Measurements from ENCODE around the gene UBE2D1. TPM values are rescaled to one million over a fixed set of nuclear protein-coding genes. Genes with fewer than 3 reads are reported as not detected.

Gene UBE2D1
- total RNA-seq, 6 experiments from 2014 or later = 3.1 to 11.9 (median 6.6) TPM

GRCh38 chr10:58399410-58399809 lies 64.6 kb downstream of the UBE2D1 start:
- no peaks in the 10 kb centered on the region for H3K27me3 ChIP-seq
- no peak for DNase-seq
- no peak for ATAC-seq
- TF ChIP-seq POLR2A (IDR thresholded peaks at IDR 0.05) = no peak
- TF ChIP-seq CTCF (IDR thresholded peaks at IDR 0.05) = no peak
- peaks cover 3 to 15% (median 7%) of the 10 kb centered on the region in 4 donors for H3K36me3 ChIP-seq
- intact Hi-C loops (cut with DNase I) = no loop called here
- WGBS (ENCODE audit: insufficient coverage, low coverage, low lambda C conversion rate, missing lambda C conversion rate) = 87% methylated on average over 4 of the region's 4 CpGs
- H3K4me3 ChIP-seq = no peak overlapping the region
- H3K9me3 ChIP-seq = no peaks in the 10 kb centered on the region
- H3K4me1 ChIP-seq = no peaks in the 10 kb centered on the region
- no peak overlapping the region for H3K27ac ChIP-seq

- no peak for TF ChIP-seq CTCF (IDR thresholded peaks at IDR 0.05)
- TF ChIP-seq POLR2A (IDR thresholded peaks at IDR 0.05) = no peak
- DNase-seq = no peak
- Histone ChIP-seq H3K9me3 (no peaks in the 10 kb centered on the region), H3K4me1 (no peaks in the 10 kb centered on the region), H3K36me3 (peaks cover 0 to 8% (median 0%) of the 10 kb centered on the region in 4 donors), H3K27me3 (no peaks in the 10 kb centered on the region), H3K27ac (no peak overlapping the region), H3K4me3 (no peak overlapping the region)
- ATAC-seq = no peak
- WGBS (ENCODE audit: insufficient coverage, low coverage, low lambda C conversion rate, missing lambda C conversion rate) = 87% methylated on average over 1 of the region's 1 CpG
- intact Hi-C loops (cut with DNase I) = no loop called here
These were observed 65.8 kb downstream of the UBE2D1 start for GRCh38 chr10:58400609-58401008.

- no peak for ATAC-seq
- intact Hi-C loops (cut with DNase I) = no loop called here
- Histone ChIP-seq H3K4me3 (no peak overlapping the region), H3K27ac (no peak overlapping the region), H3K36me3 (no peaks in the 10 kb centered on the region), H3K4me1 (no peaks in the 10 kb centered on the region), H3K9me3 (no peaks in the 10 kb centered on the region), H3K27me3 (no peaks in the 10 kb centered on the region)
- no peak for TF ChIP-seq CTCF (IDR thresholded peaks at IDR 0.05)
- TF ChIP-seq POLR2A (IDR thresholded peaks at IDR 0.05) = no peak
- 88% methylated on average over 2 of the region's 2 CpGs for WGBS (ENCODE audit: insufficient coverage, low coverage, low lambda C conversion rate, missing lambda C conversion rate)
- DNase-seq = no peak
These were observed 69.2 kb downstream of the UBE2D1 start for GRCh38 chr10:58404001-58404400.

- 73% methylated on average over 2 of the region's 4 CpGs for WGBS (ENCODE audit: insufficient coverage, low coverage, low lambda C conversion rate, missing lambda C conversion rate)
- Histone ChIP-seq H3K27me3 (no peaks in the 10 kb centered on the region), H3K4me3 (no peak overlapping the region), H3K36me3 (no peaks in the 10 kb centered on the region), H3K9me3 (no peaks in the 10 kb centered on the region), H3K27ac (no peak overlapping the region), H3K4me1 (no peaks in the 10 kb centered on the region)
- TF ChIP-seq CTCF (IDR thresholded peaks at IDR 0.05) (no peak), POLR2A (IDR thresholded peaks at IDR 0.05) (no peak)
- DNase-seq (no peak), ATAC-seq (no peak)
- intact Hi-C loops (cut with DNase I) = no loop called here
These were observed 75.3 kb downstream of the UBE2D1 start for GRCh38 chr10:58409956-58410610.

Measured in right lobe of liver (tissue), 6 donors.